ENCODE measurements around the gene RASSF5. TPM values are rescaled to one million over a fixed set of nuclear protein-coding genes. Genes with fewer than 3 reads are reported as not detected.

RASSF5 gene
- total RNA-seq, 1 experiment from 2014 or later = 12.4 TPM

DNA sequence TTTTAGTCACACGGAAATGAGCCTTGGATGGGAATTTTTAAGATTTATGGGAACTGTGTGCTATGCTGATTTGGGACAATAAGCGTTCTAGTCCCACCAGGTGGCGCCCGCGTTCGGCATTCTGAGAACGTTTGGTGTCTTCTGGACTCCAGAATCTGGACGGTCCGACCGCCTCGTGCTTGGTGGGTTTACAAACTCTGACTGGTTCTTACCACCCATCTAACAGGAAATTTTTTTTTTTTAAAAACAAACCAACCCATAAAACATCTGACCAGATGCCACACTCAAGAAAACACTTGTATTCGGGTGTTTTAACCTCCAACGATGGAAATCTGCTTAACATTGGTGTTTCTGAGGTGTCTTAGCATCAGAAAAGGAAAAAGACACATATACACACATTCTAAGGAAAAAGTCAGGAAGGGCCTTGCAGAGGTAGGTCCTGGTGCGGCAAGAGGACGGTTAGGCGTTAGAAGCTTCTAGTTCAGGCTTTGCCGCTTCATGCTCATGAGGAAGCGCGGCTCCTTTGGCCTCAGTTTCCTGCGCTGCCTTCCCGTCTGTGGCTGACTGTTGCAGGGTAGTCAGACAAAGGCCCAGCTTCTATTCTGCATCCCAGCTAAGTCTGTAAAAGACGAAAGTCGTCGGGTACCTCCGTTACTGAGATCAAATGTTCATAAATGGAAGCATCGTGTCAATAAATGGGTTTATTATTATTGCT lies 127.2 kb downstream of the RASSF5 start:
- Histone ChIP-seq H4K20me1 (ENCODE audit: insufficient read depth) (no peaks in the 10 kb centered on the region), H3K4me1 (replicated peaks; ENCODE audit: insufficient read depth) (peaks cover 10% of the 10 kb centered on the region), H3K9me3 (ENCODE audit: insufficient read depth, low read depth) (no peaks in the 10 kb centered on the region), H2AFZ (peak overlapping the region; percentile 94), H3K9me2 (ENCODE audit: insufficient read depth) (no peaks in the 10 kb centered on the region), H3K4me2 (peak overlapping the region; percentile 93), H3K79me2 (ENCODE audit: low read depth) (no peaks in the 10 kb centered on the region), H3F3A (ENCODE audit: insufficient read depth, low read depth) (peaks cover 13% of the 10 kb centered on the region; the same call in 1 of the 2 replicates), H3K27ac (no peak overlapping the region), H3K36me3 (ENCODE audit: low read depth) (no peaks in the 10 kb centered on the region), H3K27me3 (ENCODE audit: insufficient read depth, low read depth) (no peaks in the 10 kb centered on the region), H3K4me3 (peak overlapping the region; percentile 80; the same call in 1 of the 2 replicates)
- TSS peak; percentile 97 for BruUV-seq (replicated peaks)
- peak; percentile 55 to 75 for DNase-seq
- CTCF ChIA-PET = interaction anchor here (0.6 to 2.0 kb wide), 7 partner anchors 15 to 278 kb away, joined by 3 to 12 read pairs (median 6); partner anchors contain the start of gene EIF2D
- TF ChIP-seq CTCF (conservative IDR thresholded peaks at IDR 0.05) (peak; percentile 90), EZH2 (IDR thresholded peaks at IDR 0.05; ENCODE audit: low read depth) (no peak)
- intact Hi-C loops (cut with micrococcal nuclease; ENCODE audit: unreplicated experiment) = loop anchor here (1.0 to 10.0 kb wide), 8 partner anchors 30 to 863 kb away; partner anchors contain the start of genes CR1, PFKFB2 and YOD1
- POLR2A ChIA-PET (ENCODE audit: unreplicated experiment) = interaction anchor here (0.7 to 1.1 kb wide), 3 partner anchors 154 to 445 kb away, joined by 3 read pairs; partner anchors contain the start of gene C1orf116

GRCh38 chr1:206635080-206635977 lies 128.0 kb downstream of the RASSF5 start, which contains the start of gene DYRK3:
DYRK3 (plus strand) TSS chr1:206635536; CDS start chr1:206635704, 168 bp downstream.
- TF ChIP-seq CTCF (conservative IDR thresholded peaks at IDR 0.05) (no peak), EZH2 (IDR thresholded peaks at IDR 0.05; ENCODE audit: low read depth) (no peak)
- Histone ChIP-seq H3F3A (ENCODE audit: insufficient read depth, low read depth) (peaks cover 13% of the 10 kb centered on the region; the same call in 1 of the 2 replicates), H3K36me3 (ENCODE audit: low read depth) (no peaks in the 10 kb centered on the region), H2AFZ (peak within 1 kb of the TSS; percentile 94), H3K4me3 (peak within 1 kb of the TSS; percentile 80), H3K27me3 (ENCODE audit: insufficient read depth, low read depth) (no peaks in the 10 kb centered on the region), H4K20me1 (ENCODE audit: insufficient read depth) (no peaks in the 10 kb centered on the region), H3K9me2 (ENCODE audit: insufficient read depth) (no peaks in the 10 kb centered on the region), H3K79me2 (ENCODE audit: low read depth) (no peaks in the 10 kb centered on the region), H3K27ac (no peak within 1 kb of the TSS), H3K4me1 (replicated peaks; ENCODE audit: insufficient read depth) (peaks cover 10% of the 10 kb centered on the region), H3K4me2 (peak within 1 kb of the TSS; percentile 93), H3K9me3 (ENCODE audit: insufficient read depth, low read depth) (no peaks in the 10 kb centered on the region)
- CTCF ChIA-PET = interaction anchor here (0.6 to 2.0 kb wide), 11 partner anchors 10 to 1329 kb away, joined by 3 to 12 read pairs (median 5); partner anchors contain the start of genes EIF2D and PFKFB2
- intact Hi-C loops (cut with micrococcal nuclease; ENCODE audit: unreplicated experiment) = loop anchor here (2.0 to 10.0 kb wide), 4 partner anchors 92 to 419 kb away; partner anchors contain the start of genes PFKFB2 and YOD1
- no TSS peak for BruUV-seq (replicated peaks)
- POLR2A ChIA-PET (ENCODE audit: unreplicated experiment) = interaction anchor here (0.5 to 1.1 kb wide), 5 partner anchors 54 to 444 kb away, joined by 3 to 4 read pairs (median 3); partner anchors contain the start of gene C1orf116
- peak; percentile 64 to 95 for DNase-seq

- Histone ChIP-seq H3K4me2 (peak overlapping the region; percentile 93), H3F3A (ENCODE audit: insufficient read depth, low read depth) (peaks cover 13% of the 10 kb centered on the region; the same call in 1 of the 2 replicates), H3K9me3 (ENCODE audit: insufficient read depth, low read depth) (no peaks in the 10 kb centered on the region), H3K4me3 (peak overlapping the region; percentile 80), H3K27me3 (ENCODE audit: insufficient read depth, low read depth) (no peaks in the 10 kb centered on the region), H3K79me2 (ENCODE audit: low read depth) (no peaks in the 10 kb centered on the region), H3K27ac (no peak overlapping the region), H3K4me1 (replicated peaks; ENCODE audit: insufficient read depth) (peaks cover 10% of the 10 kb centered on the region), H3K9me2 (ENCODE audit: insufficient read depth) (no peaks in the 10 kb centered on the region), H4K20me1 (ENCODE audit: insufficient read depth) (no peaks in the 10 kb centered on the region), H3K36me3 (ENCODE audit: low read depth) (no peaks in the 10 kb centered on the region), H2AFZ (peak overlapping the region; percentile 94)
- CTCF ChIA-PET = interaction anchor here (0.6 to 2.0 kb wide), 6 partner anchors 24 to 1328 kb away, joined by 4 to 12 read pairs (median 4); partner anchors contain the start of genes EIF2D and PFKFB2
- TF ChIP-seq CTCF (conservative IDR thresholded peaks at IDR 0.05) = no peak
- no peak for TF ChIP-seq EZH2 (IDR thresholded peaks at IDR 0.05; ENCODE audit: low read depth)
- POLR2A ChIA-PET (ENCODE audit: unreplicated experiment) = interaction anchor here (0.6 to 1.1 kb wide), 2 partner anchors 53 to 397 kb away, joined by 3 to 4 read pairs; partner anchors contain the start of gene C1orf116
- no TSS peak for BruUV-seq (replicated peaks)
- no peak for DNase-seq
- intact Hi-C loops (cut with micrococcal nuclease; ENCODE audit: unreplicated experiment) = loop anchor here (2.0 to 10.0 kb wide), 4 partner anchors 91 to 419 kb away; partner anchors contain the start of genes PFKFB2 and YOD1
Observed at GRCh38 chr1:206635978-206636345, 128.6 kb downstream of the RASSF5 start.

Measured in PC-9 (cell line).